Measurements from ENCODE around the gene DENND1A.

DENND1A gene

GRCh38 chr9:123814496-123814895 lies 115.4 kb downstream of the DENND1A start:
- TF ChIP-seq ZNF274 (IDR thresholded peaks at IDR 0.05; ENCODE audit: low read depth, low read length): no peak
- H3K4me3 ChIP-seq (ENCODE audit: low read length): no peak overlapping the region

- no peak for TF ChIP-seq ZNF274 (IDR thresholded peaks at IDR 0.05; ENCODE audit: low read depth, low read length)
- no peak overlapping the region for H3K4me3 ChIP-seq (ENCODE audit: low read length)
Measured at GRCh38 chr9:123812984-123813383, 116.9 kb downstream of the DENND1A start.

- no peak overlapping the region for H3K4me3 ChIP-seq (ENCODE audit: low read length)
- no peak for TF ChIP-seq ZNF274 (IDR thresholded peaks at IDR 0.05; ENCODE audit: low read depth, low read length)
Measured at GRCh38 chr9:123807251-123807650, 122.7 kb downstream of the DENND1A start.

DNA sequence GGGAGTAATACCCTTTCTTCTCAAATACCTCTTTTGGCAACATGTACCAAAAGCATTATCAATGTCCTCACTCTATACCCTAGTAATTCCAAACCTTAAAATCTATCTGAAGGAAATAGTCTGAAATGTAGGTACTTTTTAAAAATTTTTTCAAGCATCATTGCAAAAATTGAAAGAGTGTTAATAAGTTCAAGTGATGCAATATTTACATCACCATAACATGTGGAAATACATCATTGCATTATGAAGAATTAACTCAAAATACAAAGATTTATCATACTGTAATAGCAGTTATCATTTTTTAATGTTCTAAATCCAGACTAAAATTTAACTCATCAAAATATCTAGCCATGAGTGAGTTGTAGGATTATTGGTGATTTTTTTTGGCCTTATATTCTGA lies 123.1 kb downstream of the DENND1A start:
- no peak for TF ChIP-seq ZNF274 (IDR thresholded peaks at IDR 0.05; ENCODE audit: low read depth, low read length)
- H3K4me3 ChIP-seq (ENCODE audit: low read length): no peak overlapping the region

GRCh38 chr9:123798195-123798594 lies 131.7 kb downstream of the DENND1A start:
- no peak for TF ChIP-seq ZNF274 (IDR thresholded peaks at IDR 0.05; ENCODE audit: low read depth, low read length)
- H3K4me3 ChIP-seq (ENCODE audit: low read length): no peak overlapping the region

DNA sequence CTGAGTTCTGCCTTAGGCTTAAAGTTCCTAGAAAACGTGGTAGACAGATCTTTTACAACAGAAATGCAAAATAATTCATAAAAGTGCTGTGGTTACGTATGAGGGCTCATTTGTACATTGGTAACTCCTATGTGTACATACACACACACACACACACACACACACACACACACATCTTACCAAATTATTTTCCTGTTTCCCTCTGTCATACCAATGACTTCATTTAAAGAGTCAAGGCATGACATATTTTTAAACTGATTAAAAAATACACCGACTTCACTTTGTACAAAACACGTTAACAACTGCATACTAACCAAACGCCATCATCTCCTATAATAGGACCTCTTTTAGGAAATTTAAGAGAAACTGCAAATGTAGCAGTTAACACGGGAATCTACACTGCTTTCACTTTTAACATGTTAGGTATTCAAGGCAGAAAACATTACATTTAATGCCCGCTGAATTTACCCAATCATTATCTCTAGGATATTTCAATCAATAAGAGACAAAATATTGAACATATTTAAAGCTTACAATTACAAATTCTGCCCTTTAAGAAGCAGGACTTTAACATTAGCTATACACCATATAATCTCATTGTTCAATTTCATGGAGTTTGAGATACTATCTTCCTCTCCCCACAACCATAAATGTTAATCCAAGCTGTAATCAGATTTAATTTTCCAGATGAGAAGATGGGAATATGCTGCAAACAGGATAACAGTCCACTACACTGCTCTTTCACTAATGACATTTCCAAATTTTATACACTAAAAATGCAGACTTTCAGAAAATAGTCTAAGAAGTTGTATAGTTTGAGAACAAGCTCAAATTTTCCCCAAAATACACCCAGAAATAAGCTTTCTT lies 133.1 kb downstream of the DENND1A start:
- peak overlapping the region; percentile 25; the same call in 1 of the 2 replicates for H3K4me3 ChIP-seq (ENCODE audit: low read length)
- TF ChIP-seq ZNF274 (IDR thresholded peaks at IDR 0.05; ENCODE audit: low read depth, low read length): no peak

DNA sequence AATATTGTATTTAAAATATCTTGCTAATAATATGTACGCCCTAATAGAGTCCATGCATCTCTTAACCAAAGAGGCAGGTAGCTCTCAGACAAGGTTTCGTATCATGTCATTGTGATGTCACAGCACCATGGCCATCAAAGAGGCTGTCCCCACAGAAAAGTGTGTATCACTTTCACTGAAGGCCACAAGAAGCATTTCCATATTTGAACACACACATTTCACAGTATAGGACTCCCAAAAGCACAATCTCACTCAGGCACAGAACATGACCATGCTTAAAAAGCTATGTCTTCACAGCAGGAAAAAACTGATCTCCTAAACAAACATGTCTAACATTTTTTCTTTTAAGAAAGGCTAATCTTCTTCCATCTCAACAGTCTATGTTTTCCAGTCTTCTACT lies 133.8 kb downstream of the DENND1A start:
- TF ChIP-seq ZNF274 (IDR thresholded peaks at IDR 0.05; ENCODE audit: low read depth, low read length): no peak
- no peak overlapping the region for H3K4me3 ChIP-seq (ENCODE audit: low read length)

DNA sequence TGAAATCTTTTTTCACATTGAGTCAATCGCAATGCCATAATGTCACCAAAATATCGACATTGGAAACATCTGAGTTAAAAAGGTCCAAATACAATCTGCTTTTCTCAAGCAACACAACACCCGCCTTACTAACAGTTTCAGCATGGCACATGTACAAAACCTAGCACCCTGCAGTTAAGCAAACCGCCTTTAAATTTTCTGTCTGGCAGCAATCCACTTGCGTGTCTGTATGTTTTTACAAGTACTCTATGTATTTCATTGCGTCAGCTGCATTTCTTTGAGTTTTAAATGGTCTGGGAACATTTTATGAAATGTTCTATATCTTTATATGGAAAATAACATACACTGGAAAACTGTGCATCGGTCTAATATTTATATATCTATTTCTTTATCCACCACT lies 134.6 kb downstream of the DENND1A start:
- TF ChIP-seq ZNF274 (IDR thresholded peaks at IDR 0.05; ENCODE audit: low read depth, low read length): no peak
- no peak overlapping the region for H3K4me3 ChIP-seq (ENCODE audit: low read length)

DNA sequence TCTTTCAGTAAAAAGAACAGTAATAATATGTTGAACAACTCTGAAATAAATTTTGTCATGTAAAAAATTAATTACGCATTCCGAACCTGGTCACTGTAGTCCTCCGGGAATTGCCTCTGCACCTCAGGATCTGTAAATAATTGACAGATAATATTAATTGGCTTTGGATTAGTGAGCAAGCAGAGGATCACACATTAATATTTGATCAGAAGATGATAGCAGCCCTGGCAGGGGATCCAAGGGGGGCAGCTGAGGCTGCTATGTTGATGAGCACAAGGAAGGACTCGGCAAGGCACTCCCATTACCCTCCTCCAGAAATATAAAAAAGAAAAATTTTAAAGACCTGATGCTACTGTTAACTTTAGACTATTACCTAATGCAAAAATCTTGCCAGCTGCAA lies 137.4 kb downstream of the DENND1A start:
- no peak overlapping the region for H3K4me3 ChIP-seq (ENCODE audit: low read length)
- TF ChIP-seq ZNF274 (IDR thresholded peaks at IDR 0.05; ENCODE audit: low read depth, low read length): no peak

DNA sequence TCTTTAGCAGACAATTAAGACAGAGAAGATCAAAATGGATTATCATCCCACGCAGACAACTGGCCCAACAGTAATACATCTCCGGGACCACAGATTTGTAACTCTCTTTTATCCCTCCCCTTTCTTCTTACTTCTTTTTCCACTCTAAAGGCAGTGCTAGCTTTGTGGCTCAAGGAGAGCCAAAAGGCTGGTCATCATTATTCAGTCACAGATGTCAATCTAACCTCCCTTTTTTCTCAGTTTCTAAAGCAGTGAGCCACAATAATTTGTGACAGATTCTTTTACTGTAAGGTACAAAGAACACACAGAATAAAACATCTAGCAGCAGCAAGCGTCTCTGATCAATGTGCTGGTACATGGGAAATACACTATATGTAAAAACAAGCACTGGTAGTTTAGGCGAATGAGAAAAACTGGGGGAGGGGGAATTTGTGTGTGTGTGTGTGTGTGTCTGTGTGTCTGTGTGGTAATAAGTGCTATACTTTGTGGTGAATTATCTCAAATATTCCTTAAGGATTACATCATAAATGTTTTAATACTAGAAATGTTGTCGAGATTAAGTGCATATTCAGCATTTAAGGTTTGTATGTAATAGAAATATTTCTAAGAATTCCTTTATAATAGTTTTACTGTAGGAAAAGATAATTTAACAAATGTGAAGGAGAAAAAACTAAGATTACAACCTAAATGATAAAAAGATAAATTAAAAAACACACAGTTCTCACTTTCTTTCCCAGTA lies 140.2 kb downstream of the DENND1A start:
- H3K4me3 ChIP-seq (ENCODE audit: low read length): no peak overlapping the region

DNA sequence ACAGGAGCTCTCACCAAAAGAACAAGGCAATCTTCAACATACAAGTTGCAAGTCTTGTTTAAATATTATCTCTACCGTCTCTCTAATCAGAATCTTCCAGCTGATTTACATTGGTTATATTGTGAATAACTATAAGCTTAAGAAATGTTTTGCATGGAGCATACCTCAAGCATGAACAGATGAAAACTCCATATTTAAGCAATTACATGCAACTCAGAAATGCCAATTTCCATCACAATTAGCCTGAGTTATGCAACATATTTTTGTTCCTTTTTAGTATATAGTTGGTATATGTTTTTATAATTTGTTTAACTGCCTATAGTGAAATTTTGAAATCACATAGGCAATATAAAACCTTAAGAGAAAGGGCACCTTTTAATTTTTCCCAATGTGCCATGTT lies 142.5 kb downstream of the DENND1A start:
- no peak for TF ChIP-seq ZNF274 (IDR thresholded peaks at IDR 0.05; ENCODE audit: low read depth, low read length)

More for the DNA sequence above, 140.2 kb downstream of the DENND1A start:
- TF ChIP-seq ZNF274 (IDR thresholded peaks at IDR 0.05; ENCODE audit: low read depth, low read length): no peak

DNA sequence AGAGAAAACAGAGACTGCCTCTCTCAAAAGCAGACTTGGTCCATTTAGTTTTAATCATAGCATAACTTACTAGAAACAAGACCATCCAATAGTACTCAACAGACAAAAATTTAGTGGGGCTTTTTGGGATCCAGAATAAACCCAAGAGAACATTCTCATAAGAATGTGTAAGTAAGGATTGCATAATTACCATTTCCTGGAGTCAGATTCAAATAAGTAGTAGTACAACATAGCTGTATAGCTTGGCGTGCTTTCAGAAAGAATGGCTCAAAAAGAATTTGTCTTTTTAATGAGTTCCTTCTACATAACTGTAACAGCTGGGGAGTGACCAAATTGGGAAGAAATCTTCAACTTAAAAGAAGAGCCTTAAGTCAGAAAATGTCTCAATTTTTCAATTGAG lies 145.4 kb downstream of the DENND1A start:
- no peak for TF ChIP-seq ZNF274 (IDR thresholded peaks at IDR 0.05; ENCODE audit: low read depth, low read length)
- no peak overlapping the region for H3K4me3 ChIP-seq (ENCODE audit: low read length)

More for the DNA sequence above, 142.5 kb downstream of the DENND1A start:
- H3K4me3 ChIP-seq (ENCODE audit: low read length): no peak overlapping the region

DNA sequence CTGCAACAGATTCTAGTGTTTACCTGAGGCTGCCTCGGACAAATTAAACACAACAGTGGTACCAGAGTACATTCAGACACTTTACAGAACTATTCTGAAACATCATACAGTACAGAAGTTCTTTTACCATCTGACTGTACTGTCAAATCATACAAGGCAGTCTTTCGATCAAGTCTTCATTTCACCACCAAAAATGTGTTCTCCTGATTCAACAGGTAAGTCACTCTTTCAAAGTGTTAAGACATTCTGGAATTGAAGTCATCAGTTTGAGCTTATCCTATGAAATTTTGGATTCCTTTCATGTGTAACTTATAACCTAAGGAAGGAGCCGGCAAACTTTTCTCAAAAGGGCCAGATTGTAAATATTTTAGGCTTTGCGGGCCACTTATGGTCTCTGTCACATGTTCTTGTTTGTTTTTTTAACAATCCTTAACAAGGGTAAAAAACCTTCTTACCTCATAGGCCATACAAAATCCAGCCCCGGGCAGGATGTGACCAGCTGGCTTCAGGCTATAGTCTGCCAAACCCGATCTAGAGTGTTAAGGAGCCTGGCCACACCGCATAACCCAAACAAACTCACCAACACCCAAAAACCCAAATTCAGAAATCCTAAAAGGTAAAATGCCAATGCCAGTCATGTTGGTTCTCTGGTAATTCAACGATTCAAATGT lies 151.6 kb downstream of the DENND1A start:
- no peak for TF ChIP-seq ZNF274 (IDR thresholded peaks at IDR 0.05; ENCODE audit: low read depth, low read length)
- no peak overlapping the region for H3K4me3 ChIP-seq (ENCODE audit: low read length)

GRCh38 chr9:123776708-123777537 lies 153.0 kb downstream of the DENND1A start:
- H3K4me3 ChIP-seq (ENCODE audit: low read length): no peak overlapping the region
- no peak for TF ChIP-seq ZNF274 (IDR thresholded peaks at IDR 0.05; ENCODE audit: low read depth, low read length)
